HG02884 (cell line): ENCODE measurements around the gene ENTPD1.
"Not testable (repeated sequence)": the region's sequence is repeated elsewhere in the genome, so short reads cannot be mapped to it uniquely, and the experiment has no call there.

ENCODE experiments used
- ATAC-seq: cut with Tn5 transposase; IDR thresholded peaks from one replicate; pipeline ENCODE4 v1.9.1; 2021; ENCODE audit warnings: mild to moderate bottlenecking, moderate library complexity; ENCODE audit not compliant: unreplicated experiment

The ENTPD1 gene

DNA sequence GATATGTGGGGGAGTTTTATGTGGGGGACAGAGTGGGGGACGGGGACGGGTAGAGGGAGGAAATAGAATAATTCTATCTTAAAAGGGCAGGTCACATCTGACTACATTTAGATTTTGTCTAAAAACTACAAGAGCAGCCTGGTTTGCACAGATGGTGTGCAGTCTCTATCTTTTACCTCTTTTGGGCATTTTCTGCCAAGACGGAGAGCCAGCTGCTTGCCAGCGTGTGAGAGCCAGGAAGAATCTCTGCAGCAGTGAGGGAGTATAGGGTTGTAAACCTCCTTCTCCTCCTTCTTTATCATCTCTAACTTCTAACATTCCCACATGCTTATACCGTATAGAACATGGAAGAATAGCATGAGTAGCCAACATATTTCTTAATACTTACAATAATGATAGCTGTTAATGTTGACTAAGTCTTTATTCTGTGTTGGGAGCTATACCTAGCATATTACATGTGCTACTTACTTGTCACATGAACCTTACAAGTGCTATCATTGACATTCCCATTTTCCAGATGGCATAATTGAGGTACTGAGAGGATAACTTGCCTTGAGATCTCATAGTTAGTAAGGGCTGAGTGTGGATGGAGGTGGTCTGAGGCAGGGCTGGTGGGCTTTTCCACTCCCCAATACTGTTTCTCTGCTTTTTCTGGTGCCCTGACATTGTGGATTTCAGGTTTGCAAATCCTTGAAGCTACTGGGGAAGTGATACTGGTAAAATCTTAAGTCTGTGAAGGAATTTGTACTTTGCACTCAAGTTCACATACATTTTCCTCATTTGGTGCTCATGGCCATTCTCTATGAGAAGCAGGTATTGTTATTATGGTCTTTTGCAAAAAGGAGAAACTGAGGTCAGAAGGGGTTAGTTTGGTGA, 1.1 kb downstream of the ENTPD1 start:
- ATAC-seq = no peak

DNA sequence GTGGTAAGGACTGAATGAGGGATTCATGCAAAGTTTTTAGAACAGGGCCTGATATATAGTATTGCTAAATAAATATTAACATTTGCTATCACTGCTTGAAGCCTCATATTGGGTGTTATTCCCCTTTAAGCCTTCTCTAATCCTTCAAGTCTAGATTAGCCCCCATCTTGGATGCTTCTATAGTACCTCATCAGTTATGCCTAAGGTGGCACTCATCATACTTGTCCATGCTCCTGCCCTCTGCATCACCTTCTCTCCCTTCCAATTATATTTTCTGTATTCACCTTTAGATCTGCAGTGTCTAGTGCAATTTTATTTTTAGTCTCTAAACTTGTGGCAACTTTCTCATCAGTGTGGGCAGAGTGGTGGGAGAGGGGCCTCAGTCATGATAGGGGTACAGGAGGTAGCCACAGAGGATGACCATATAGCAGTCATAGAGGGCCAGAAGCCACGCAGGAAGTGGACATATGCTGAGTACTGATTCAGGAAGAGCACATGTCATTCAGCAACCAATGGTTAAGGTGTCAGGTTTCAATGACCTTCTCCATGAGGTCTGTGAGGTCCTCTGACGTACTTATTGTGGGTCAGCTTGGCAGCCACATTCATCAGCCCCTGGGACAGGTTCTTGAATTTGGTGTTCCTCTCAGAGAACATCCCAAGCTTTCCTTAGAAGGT, 2.5 kb downstream of the ENTPD1 start:
- peak; percentile 29 for ATAC-seq

DNA sequence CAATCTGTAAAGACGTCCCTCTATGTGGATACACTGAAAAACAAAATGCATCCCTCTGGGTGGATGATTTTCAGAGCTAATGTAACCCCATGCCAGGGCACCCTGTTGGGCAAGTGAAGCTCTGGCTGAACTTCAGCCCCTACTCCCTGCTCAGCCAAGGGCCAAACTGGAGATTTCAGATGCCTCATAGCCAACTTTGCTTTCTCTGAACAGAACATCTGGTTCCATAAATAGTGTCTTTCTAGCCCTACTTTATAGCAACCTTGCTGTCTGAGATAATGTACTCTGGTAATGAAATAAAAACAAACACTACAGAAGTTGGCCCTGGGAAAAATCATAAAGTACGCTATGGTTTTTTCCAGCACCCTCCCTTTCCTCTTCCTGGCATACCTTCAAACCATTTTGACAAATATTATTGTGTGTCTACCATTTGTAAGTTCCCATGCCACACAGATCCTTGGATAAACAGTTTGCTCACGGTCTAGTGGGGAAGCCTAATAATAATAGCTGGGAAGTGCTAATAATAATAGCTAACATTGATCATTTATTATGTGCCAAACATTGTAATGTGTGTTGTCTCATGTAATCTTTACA, 3.4 kb downstream of the ENTPD1 start:
- ATAC-seq = no peak

DNA sequence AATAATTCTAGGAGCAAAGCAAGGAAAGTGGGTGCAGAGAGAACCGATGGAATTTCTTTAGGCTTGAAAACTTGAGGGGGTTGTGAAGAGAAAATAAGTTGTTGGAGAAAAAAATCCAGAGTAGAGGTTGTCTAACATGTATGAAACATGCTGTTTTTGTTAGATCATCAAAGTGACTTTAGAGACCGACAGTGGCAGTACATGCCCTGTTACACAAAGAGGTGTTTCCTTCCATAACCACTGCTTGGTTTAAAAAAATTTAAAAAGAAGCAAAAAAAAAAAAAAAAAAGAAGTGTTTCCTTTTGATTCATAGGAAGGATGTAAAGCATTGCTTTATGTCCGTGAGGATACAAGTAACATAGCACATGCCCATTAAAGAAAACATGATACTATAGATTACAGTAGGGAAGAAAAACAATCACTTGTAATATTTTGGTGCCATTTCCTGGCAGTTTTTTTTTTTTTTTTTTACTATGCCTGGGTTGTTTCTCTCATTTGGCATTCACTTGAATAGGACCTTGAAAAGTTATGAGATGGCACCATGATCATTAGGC, 6.1 kb downstream of the ENTPD1 start:
- ATAC-seq = no peak

DNA sequence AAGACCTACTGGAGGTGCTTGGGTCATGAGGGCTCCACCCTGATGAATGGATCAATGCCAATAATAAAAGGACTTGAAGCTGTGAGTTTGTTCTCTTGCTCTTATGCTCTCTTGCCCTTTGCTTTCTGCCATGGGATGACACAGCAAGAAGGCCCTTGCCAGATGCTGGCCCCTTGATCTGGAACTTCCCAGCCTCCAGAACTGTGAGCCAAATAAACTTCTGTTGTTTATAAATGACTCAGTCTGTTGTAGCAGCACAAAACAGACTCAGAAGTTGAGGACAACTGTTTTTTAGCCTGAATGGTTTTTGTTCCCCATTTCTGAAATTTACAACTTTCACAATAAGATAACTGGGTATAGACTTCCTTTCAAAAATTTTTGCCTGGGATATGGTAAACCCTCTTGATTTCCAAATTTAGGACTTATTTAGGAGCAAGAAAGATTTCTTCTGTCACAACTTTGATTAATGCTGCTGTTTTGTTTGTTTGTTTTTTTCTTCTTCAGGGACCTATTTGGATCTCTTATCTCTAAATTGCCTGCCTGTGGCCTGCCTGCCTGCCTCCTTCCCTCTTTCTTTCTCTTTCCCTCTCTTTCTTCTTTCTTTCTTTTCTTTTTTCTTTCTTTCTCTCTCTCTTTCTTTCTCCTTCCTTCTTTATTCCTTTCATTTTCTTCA, 12.1 kb downstream of the ENTPD1 start:
- ATAC-seq = peak; percentile 92

DNA sequence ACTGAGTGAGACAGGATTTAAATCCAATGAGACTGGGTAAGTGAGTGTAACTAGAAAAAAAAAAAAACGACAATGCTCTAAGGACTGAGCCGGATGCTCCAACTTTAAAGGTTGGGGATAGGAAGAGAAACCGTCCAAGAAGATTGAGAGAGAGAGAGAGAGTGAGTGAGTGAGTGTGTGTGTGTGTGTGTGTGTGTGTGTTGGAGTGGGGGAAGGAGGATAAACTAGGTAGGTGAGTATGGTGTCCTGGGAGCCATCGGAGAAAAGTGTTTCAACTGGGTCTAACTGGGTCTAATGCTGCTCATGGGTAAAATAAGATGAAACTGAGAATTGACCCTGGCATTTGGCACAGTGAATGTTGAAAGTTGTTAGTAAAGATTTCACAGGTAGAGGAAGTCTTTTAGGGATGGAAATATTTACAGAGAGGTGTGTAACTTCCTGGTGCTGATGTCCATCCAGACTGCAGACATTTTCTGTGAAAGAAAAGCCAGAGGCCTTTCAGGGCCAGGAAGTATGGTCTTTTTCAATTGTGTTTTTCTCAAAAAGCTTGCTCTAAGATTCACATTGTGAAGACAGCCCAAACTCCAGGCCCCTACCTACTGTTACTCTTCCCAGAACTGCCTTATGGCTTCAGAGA, 14.2 kb downstream of the ENTPD1 start:
- ATAC-seq = no peak

DNA sequence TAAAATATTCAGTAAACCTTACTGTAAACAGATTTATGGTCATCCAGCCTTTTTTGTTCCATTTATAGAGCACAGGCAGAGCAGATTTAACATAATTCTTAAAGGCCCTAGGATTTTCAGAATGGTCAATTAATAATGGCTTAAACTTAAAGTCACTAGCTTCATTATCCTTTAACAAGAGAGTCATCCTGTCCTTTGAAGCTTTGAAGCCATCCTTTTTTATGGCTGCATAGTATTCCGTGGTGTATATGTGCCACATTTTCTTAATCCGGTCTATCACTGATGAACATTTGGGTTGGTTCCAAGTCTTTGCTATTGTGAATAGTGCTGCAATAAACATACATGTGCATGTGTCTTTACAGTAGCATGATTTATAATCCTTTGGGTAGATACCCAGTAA, 17.5 kb downstream of the ENTPD1 start:
- not testable (repeated sequence) for ATAC-seq

DNA sequence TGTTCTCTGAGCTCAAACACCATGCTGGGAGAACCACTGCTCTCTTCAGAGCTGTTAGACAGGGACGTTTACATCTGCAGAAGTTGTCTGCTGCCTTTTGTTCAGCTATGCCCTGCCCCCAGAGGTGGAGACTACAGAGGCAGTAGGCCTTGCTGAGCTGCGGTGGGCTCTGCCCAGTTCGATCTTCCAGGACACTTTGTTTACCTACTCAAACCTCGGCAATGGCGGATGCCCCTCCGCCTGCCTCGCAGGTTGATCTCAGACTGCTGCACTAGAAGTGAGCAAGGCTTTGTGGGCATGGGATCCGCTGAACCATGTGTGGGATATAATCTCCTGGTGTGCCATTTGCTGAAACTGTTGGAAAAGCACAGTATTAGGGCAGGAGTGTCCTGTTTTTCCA, 21.7 kb downstream of the ENTPD1 start:
- ATAC-seq = not testable (repeated sequence)

DNA sequence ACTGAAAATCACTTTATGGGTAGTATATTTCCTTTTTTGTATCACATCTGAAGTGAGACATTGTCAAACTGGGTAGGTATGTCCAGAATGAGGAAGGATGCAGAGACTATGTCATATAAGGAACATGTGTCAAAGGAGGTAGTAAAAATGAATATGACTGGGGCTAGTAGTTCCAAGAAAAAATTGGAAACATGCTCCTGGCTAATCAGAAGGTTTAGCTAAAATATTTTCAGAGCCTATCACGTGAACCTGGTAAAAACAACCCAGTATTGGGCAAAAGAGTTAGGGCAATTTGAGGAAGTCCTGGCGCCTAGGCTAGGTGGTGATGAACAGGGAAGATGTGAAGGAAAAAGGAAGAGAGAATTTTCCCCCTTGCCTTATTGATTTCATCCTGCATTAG, 26.4 kb downstream of the ENTPD1 start:
- ATAC-seq = no peak

DNA sequence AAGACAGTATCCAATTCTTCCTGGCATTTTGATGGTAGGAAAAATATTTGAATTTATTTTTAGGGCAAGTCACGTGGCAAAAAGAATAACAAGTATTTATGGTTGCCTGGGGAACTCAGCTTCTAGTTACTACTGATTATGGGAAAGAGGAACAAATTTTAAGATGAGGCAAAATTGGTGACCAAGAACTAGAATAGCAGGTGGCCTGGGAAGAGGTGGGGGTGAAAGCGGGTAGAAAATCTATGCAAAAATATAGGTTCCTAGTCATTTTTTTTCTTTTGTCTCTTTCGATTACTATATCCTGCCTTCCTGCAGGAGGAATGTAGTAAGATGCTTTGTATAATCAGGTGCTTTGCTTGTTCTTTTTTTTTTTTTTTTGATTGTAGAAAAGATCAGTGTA, 27.8 kb downstream of the ENTPD1 start:
- ATAC-seq = peak; percentile 40

DNA sequence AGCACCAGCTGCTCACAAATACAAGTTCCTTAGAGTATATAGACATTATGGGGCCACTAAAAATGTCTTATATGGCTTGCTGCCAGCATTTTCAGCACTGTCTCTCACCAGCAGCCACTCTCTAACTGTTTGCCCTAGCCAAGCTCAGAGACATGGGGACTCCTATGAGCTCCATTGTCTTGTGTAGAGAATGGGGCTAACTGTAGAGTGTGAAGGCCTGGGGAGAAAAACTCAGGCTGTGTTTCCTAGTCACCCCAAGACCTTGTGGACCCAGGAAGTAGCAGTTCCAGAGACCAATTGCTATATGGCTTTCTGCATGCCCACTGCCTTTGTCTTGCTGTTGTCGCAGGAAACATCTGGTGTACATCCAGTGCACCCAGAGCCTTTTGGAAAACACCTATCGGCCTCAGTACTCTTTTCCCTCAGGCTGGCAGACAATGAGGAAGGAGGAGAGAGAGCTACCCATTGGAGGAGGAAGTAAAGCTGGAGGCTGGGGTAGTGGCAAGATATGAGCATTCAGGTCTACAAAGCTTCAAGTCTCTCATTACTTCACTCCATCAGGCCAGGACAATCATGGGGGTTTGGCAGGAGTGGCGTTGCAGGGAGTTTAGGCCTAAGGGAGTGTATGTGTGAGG, 28.4 kb downstream of the ENTPD1 start:
- ATAC-seq = peak; percentile 24

DNA sequence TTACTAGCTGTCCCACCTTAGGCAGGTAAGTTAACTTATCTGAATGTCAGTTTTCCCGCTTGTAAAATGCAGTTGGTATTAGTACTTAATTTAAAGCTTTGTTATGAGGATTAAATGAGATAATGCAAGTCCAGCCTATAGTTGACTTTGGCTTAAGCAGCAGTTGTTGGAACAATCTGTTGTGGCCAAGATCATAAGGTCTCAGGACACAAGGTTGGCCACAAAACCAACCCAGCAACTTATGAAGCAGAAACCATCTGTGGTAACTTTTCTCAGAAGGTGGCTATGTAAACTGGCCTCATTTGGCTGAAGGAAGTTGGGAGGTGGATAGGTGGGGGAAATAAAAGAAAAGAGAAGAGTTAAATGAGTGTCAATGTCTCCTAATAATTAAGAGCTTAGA, 29.4 kb downstream of the ENTPD1 start:
- no peak for ATAC-seq

DNA sequence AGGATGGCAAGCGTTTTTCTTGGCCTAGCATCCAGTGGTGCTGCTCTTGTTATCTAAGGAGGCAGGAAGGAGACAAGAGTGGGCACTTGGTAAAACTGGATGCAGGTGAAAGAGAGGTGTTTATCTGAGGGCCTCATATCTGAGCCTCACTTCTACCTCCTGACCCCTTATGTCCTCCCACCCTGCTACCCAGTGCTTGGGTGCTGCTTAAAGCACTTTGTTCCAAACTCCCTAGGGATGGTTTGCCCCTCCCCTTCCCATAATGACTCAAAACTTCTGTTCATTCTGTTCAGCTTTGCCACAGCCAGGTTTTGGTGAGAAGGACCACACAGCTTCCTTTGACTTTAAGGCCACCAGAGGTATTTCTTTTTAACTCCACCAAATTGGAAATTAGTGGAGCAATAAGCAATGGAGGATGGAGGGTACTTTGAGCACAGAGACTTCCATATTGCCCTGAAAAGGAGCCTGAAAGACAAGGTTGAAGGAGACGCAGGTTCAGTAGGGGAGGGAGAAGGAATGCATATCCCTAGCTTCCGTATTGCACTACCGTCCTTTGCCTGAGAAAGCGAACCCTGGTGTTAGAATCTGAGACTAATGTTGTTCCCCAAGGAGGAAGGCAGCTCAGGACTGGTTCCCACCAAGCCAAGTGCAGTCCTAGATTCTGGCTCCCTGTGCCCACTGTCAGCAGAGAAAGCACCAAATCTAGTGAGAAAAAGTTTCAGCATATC, 30.1 kb downstream of the ENTPD1 start:
- ATAC-seq = no peak

DNA sequence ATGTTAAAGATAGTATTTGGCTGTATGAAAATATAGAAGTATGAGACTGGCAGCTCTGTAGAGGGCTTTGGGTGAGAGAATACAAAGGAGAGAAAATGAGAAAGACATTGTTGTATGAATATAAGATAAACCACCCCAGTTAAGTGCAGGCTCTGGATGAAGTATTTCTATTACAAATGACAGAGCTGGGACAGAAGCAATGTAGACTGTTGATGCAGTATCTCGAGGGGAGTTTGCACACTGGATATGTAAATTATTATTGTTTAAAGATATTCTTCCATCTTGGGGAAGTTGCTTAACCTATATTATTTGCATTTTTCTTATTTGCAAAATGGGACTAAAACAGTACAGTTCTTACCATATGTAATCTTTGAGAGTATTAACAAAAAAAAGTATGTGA, 31.5 kb downstream of the ENTPD1 start:
- ATAC-seq = no peak

DNA sequence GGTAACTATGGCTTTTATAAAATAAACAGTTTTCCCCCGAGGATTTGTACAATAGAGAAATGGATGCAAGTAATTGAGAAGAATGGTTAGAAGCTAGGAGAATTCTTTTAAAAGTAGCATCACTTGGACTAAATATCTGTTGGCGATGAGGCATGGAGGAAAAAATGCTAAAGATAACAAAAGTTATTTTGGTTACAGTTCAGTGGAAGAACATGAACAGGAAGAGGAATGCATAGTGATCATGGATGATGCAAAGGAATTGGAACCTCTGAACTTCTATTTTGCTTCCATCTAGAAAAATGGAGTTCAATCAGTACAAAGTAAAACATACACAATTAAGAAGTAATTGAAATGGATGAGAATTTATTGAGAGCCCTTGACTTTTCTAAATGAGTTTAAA, 32.9 kb downstream of the ENTPD1 start:
- no peak for ATAC-seq

DNA sequence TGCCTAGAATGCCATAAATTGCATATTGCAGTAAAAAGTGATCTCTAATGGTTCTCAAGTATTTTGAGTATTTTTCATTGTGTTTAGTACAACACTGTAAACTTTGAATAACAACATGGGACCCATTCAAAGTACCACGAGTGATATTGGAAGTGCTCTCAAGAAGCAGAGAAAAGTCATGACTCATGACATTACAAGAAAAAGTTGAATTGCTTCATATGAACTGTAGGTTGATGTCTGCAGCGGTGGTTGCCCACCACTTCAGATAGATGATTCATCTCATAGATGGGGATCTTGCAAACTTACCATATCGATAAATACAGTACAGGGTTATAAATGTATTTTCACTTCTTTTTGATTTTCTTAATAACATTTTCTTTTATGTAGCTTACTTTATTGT, 33.9 kb downstream of the ENTPD1 start:
- ATAC-seq = no peak

DNA sequence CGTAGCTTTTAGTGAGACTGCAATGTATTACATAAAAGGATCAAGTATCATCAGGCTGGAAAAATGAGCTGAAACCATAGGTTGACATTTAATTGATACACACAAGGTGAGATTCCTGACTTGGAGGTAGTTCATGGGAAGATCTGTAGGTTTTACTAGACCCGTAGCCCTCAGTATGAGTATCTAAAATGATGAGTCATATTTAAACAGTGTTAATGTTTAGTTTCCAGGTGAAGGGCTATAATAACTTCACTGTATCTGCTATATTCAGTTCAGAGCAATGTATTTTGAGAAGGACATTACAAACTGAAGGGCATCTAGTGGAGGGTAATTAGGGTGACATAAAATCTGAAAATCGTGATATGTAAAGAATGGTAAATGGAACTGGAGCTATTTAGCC, 35.0 kb downstream of the ENTPD1 start:
- ATAC-seq = peak; percentile 38

DNA sequence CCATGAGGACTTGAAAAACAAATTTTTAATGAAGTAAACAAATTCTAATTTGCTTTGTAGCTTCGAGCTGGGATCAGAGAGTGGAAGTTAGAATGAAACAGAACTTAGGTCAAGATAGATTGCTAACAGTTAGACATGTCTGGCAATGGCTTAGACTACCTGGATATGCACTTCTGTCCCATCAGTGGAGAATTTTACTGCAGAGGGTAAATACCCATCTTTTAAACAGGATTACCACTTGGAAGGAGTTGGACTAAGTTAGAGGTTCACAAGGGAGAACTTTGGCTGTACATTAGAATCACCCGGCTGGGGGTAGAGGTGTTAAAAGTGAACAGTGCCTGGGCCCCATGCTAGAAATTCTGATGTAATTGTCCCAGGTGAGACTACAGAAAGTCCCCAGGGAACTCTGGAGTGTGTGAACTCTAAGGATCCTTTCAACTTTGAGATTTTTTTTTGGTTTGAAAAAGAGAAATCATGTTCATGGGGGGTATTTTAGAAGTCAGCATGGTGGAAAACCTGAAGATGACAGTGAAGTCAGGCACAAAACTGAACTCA, 35.5 kb downstream of the ENTPD1 start:
- no peak for ATAC-seq

DNA sequence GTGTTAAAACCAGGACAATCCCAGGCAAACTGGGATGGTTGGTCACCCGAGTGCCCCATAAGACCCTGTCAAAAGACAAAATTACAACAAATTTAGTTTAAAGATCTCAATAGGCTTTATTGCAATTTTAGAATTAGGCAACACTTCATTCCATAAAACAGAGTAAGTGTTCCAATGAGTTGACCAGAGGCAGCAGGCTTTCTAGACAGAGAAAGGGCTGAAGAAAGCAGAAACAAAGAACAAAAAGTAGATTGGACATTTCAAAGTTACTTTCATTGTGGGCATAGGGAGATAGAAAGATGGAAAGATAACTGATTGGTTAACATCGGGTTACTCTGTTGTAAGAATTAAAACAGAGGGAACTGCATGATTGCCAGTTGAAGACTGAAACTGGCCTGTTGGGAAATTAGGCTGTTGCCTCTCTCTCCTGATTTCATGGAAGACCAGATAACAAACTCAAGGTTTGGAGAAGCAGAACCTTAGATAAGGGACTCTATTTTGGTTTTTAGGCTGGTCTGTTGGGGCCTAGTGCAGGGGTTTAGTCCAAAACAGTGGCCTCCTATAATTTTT, 36.3 kb downstream of the ENTPD1 start:
- ATAC-seq = no peak
